B cell (primary cell): ENCODE measurements around the gene LIPA. TPM values are rescaled to one million over a fixed set of nuclear protein-coding genes. Genes with fewer than 3 reads are reported as not detected.
A peak's percentile ranks its signal among the peaks of the same experiment; 100 is the strongest.

Experiments used
- ATAC-seq: fragments of 200-7000 bp; cut with Tn5 transposase; one replicate; pipeline ENCODE4 v1.10.0; 2021; ENCODE audit warnings: low read depth, mild to moderate bottlenecking, moderate number of reproducible peaks, moderate library complexity
- CTCF ChIA-PET: fragments of 350-600 bp; sonication (Branson Sonifier 250); formaldehyde crosslinking; loops from one replicate; lab custom pipeline; 2021; ENCODE audit warnings: antibody characterized with exemption, inconsistent platforms; lab: Charles Lee
- POLR2A ChIA-PET: fragments of 350-600 bp; sonication (Branson Sonifier 250); formaldehyde crosslinking; loops from one replicate; lab custom pipeline; 2021; ENCODE audit warnings: antibody characterized with exemption; lab: Charles Lee
- DNase-seq: peaks from one replicate; pipeline ENCODE4 v3.0.0; 2013
- H2AFZ ChIP-seq: 2 replicates; pipeline ENCODE4 v1.6.1; 2012; ENCODE audit warnings: mild to moderate bottlenecking, low read depth, low read length; ENCODE audit not compliant: insufficient read depth, poor library complexity, severe bottlenecking
- H3K27ac ChIP-seq, 2 donors: 1 replicate in 1 of 2; 2 replicates in 1 of 2; pipeline ENCODE4 v1.5.1; 2012 to 2013; ENCODE audit warnings: low read length in 2 of 2, mild to moderate bottlenecking in 2 of 2, moderate library complexity in 1 of 2
- H3K27me3 ChIP-seq, 4 experiments: fragments of 200-600 bp in 1 of 4; sonication (generic) in 1 of 4; replicated peaks in 1 of 4; 1 replicate in 2 of 4; 2 replicates in 2 of 4; pipeline versions ENCODE4 v1.6.1 to v1.7.0; 2013 to 2016; ENCODE audit warnings: low read length in 3 of 4, mild to moderate bottlenecking in 2 of 4, mixed read lengths in 1 of 4, moderate library complexity in 1 of 4; ENCODE audit not compliant: insufficient read depth in 4 of 4, control insufficient read depth in 3 of 4; ENCODE audit errors: control extremely low read depth in 1 of 4
- H3K36me3 ChIP-seq, 2 experiments: replicated peaks in 1 of 2; 1 replicate in 1 of 2; 2 replicates in 1 of 2; pipeline versions ENCODE4 v1.6.1 to v1.7.1; 2013; ENCODE audit warnings: low read length in 1 of 2; ENCODE audit not compliant: insufficient read depth in 2 of 2, control insufficient read depth in 1 of 2; ENCODE audit errors: control extremely low read depth in 1 of 2, extremely low read depth in 1 of 2
- H3K4me1 ChIP-seq, 2 donors: fragments of 200-600 bp in 1 of 2; sonication (generic) in 1 of 2; 1 replicate in 1 of 2; 2 replicates in 1 of 2; pipeline versions ENCODE4 v1.5.1 to v1.6.1; 2013 to 2017; ENCODE audit warnings: low read length in 2 of 2; ENCODE audit not compliant: control insufficient read depth in 2 of 2, insufficient read depth in 2 of 2
- H3K4me2 ChIP-seq: replicated peaks from 2 replicates; pipeline ENCODE3; 2012; ENCODE audit warnings: mild to moderate bottlenecking, low read depth, low read length; ENCODE audit not compliant: poor library complexity, severe bottlenecking
- H3K4me3 ChIP-seq, 5 experiments: fragments of 200-600 bp in 1 of 5; sonication (generic) in 1 of 5; 1 replicate in 3 of 5; 2 replicates in 2 of 5; pipeline versions ENCODE4 v1.5.1 to v1.7.0; 2011 to 2016; ENCODE audit warnings: low read length in 4 of 5, mild to moderate bottlenecking in 4 of 5, low read depth in 2 of 5, control low read depth in 1 of 5, moderate library complexity in 1 of 5; ENCODE audit not compliant: insufficient read depth in 1 of 5; ENCODE audit errors: control extremely low read depth in 1 of 5, extremely low read depth in 1 of 5
- H3K79me2 ChIP-seq: fragments of 200-600 bp; sonication (generic); one replicate; pipeline ENCODE4 v1.6.0; 2016; ENCODE audit warnings: low read length; ENCODE audit not compliant: control insufficient read depth, insufficient read depth
- H3K9ac ChIP-seq: fragments of 200-600 bp; sonication (generic); 2 replicates; pipeline ENCODE4 v1.6.1; 2017; ENCODE audit warnings: mild to moderate bottlenecking, low read length, moderate library complexity
- H3K9me3 ChIP-seq, 3 donors: one replicate each; pipeline versions ENCODE4 v1.6.1 to v1.7.1; 2013; ENCODE audit warnings: low read length in 2 of 3; ENCODE audit not compliant: control insufficient read depth in 2 of 3, insufficient read depth in 1 of 3; ENCODE audit errors: control extremely low read depth in 1 of 3
- H4K20me1 ChIP-seq: 2 replicates; pipeline ENCODE4 v1.6.0; 2012; ENCODE audit warnings: mild to moderate bottlenecking, low read length; ENCODE audit not compliant: insufficient read depth, control insufficient read depth, poor library complexity, severe bottlenecking
- H3K27ac Mint-ChIP-seq: one replicate; pipeline ENCODE4 v1.8.0; 2021; ENCODE audit warnings: mixed read lengths
- H3K27me3 Mint-ChIP-seq: one replicate; pipeline ENCODE4 v1.8.0; 2021; ENCODE audit warnings: mixed read lengths
- H3K4me1 Mint-ChIP-seq: one replicate; pipeline ENCODE4 v1.8.0; 2021; ENCODE audit warnings: mixed read lengths
- H3K4me3 Mint-ChIP-seq: one replicate; pipeline ENCODE4 v1.8.0; 2021; ENCODE audit warnings: mixed read lengths
- H3K9me3 Mint-ChIP-seq: one replicate; pipeline ENCODE4 v1.8.0; 2022; ENCODE audit warnings: mixed read lengths; ENCODE audit not compliant: insufficient read depth
- CTCF ChIP-seq: fragments of 200-600 bp; IDR thresholded peaks from one replicate; pipeline ENCODE4 v1.8.0; 2022; ENCODE audit warnings: antibody characterized with exemption, mild to moderate bottlenecking
- EZH2 ChIP-seq: IDR thresholded peaks from 2 replicates; pipeline ENCODE4 v1.6.1; 2012; ENCODE audit warnings: borderline replicate concordance, low read depth, mild to moderate bottlenecking, moderate library complexity, low read length; ENCODE audit not compliant: insufficient read depth, poor library complexity, severe bottlenecking
- WGBS: methylation state at CpG from one replicate; pipeline ENCODE4 v1.1.5; 2013; ENCODE audit warnings: missing lambda C conversion rate; ENCODE audit not compliant: insufficient coverage; 5-methylcytosine and 5-hydroxymethylcytosine counted together
- intact Hi-C: fragments of 100-400 bp; cut with micrococcal nuclease; formaldehyde crosslinking; loops from one replicate; pipeline ENCODE4 v1.10.0; 2022
- polyA plus RNA-seq: library from polyadenylated mRNA; depleted of rRNA; stranded (reverse); fragments of >200 nt; gene quantifications from 2 replicates; pipeline ENCODE4 v1.2.3, GENCODE V29; 2012
- total RNA-seq, 2 donors: library from RNA; stranded (reverse); fragments of 120-200 nt in 1 of 2; gene quantifications; 1 replicate in 1 of 2; 2 replicates in 1 of 2; pipeline versions ENCODE4 v1.2.3 to v1.2.4, GENCODE V29; 2013 to 2022

Gene LIPA
- total and polyA plus RNA-seq, 2 donors (not counting 1 experiment from before 2014, with no cell fraction given), result 16.4 to 36.5 TPM

- no CpG with 5 or more reads among the region's 2 CpGs for WGBS
- Mint-ChIP-seq H3K4me1 (peaks cover 24% of the 10 kb centered on the region), H3K9me3 (no peaks in the 10 kb centered on the region), H3K4me3 (no peak overlapping the region), H3K27me3 (no peaks in the 10 kb centered on the region), H3K27ac (no peak overlapping the region)
- no peaks in the 10 kb centered on the region for H3K36me3 ChIP-seq
- no peaks in the 10 kb centered on the region for H3K27me3 ChIP-seq
- H3K9ac ChIP-seq, result no peak overlapping the region
- ATAC-seq (no peak), DNase-seq (no peak)
- ChIA-PET POLR2A (interaction anchor here (2.3 kb wide), 1 partner anchor 162 kb away, joined by 11 read pairs; the partner anchor contains the start of gene IFIT5), CTCF (interaction anchor here (0.9 to 2.3 kb wide), 6 partner anchors 9 to 172 kb away, joined by 3 to 13 read pairs (median 8); no protein-coding TSS in a partner anchor)
- TF ChIP-seq EZH2 (no peak), CTCF (no peak)
- peak overlapping the region; percentile 86 for H2AFZ ChIP-seq
- H3K4me3 ChIP-seq, result peak overlapping the region in 2 of 5 experiments; percentile 84 to 92
- peaks cover 18% of the 10 kb centered on the region in 2 donors for H3K4me1 ChIP-seq
- H3K9me3 ChIP-seq, result peaks cover 0 to 12% (median 9%) of the 10 kb centered on the region in 3 donors
- H4K20me1 ChIP-seq, result no peaks in the 10 kb centered on the region
- intact Hi-C loops, result loop anchor here (2.0 to 5.0 kb wide), 4 partner anchors 49 to 1390 kb away; partner anchors contain the start of genes KLLN and PTEN
- peak overlapping the region in 1 of 2 donors; percentile 26 for H3K27ac ChIP-seq
- H3K4me2 ChIP-seq, result peak overlapping the region; percentile 82
- H3K79me2 ChIP-seq, result peaks cover 34% of the 10 kb centered on the region
Measured at GRCh38 chr10:89252225-89252585, 630 bp upstream of the LIPA start.

GRCh38 chr10:89250865-89251408 lies 638 bp downstream of the LIPA start:
- Histone ChIP-seq H2AFZ (peak overlapping the region; percentile 86), H3K9ac (peak overlapping the region; percentile 82), H3K4me3 (peak overlapping the region; percentile 65 to 92 (median 84)), H3K9me3 (peaks cover 0 to 12% (median 9%) of the 10 kb centered on the region in 3 donors), H3K27me3 (no peaks in the 10 kb centered on the region), H3K27ac (peak overlapping the region; percentile 48 to 71), H3K4me2 (peak overlapping the region; percentile 82), H4K20me1 (no peaks in the 10 kb centered on the region), H3K79me2 (peaks cover 35% of the 10 kb centered on the region), H3K36me3 (no peaks in the 10 kb centered on the region), H3K4me1 (peaks cover 18 to 20% of the 10 kb centered on the region in 2 donors)
- peaks cover 27% of the 10 kb centered on the region for H3K4me1 Mint-ChIP-seq
- H3K27ac Mint-ChIP-seq, result peak overlapping the region; percentile 85
- ATAC-seq (no peak), DNase-seq (no peak)
- peak overlapping the region; percentile 94 for H3K4me3 Mint-ChIP-seq
- intact Hi-C loops, result loop anchor here (1.0 to 5.0 kb wide), 6 partner anchors 34 to 1389 kb away; partner anchors contain the start of genes IFIT5, KIF20B, KLLN and PTEN
- no peak for TF ChIP-seq EZH2
- TF ChIP-seq CTCF, result no peak
- ChIA-PET CTCF (interaction anchor here (0.8 to 2.3 kb wide), 7 partner anchors 17 to 173 kb away, joined by 4 to 13 read pairs (median 5); no protein-coding TSS in a partner anchor), POLR2A (interaction anchor here (2.3 kb wide), 1 partner anchor 164 kb away, joined by 11 read pairs; the partner anchor contains the start of gene IFIT5)
- H3K27me3 Mint-ChIP-seq, result no peaks in the 10 kb centered on the region
- no peaks in the 10 kb centered on the region for H3K9me3 Mint-ChIP-seq
- 17% methylated on average over 12 of the region's 13 CpGs for WGBS
